ENCODE measurements around the gene ELAC2.

GRCh38 chr17:13047011-13047606, 29.3 kb upstream of the ELAC2 start:
- TF ChIP-seq POLR2AphosphoS5 (IDR thresholded peaks at IDR 0.05) (no peak), POLR2A (IDR thresholded peaks at IDR 0.05) (no peak), CTCF (IDR thresholded peaks at IDR 0.05) (no peak)
